Mammary epithelial cell (primary cell): ENCODE data around the gene LDLRAD4.

Experiments used
- CTCF ChIP-seq, 2 donors: IDR thresholded peaks in 1 of 2; conservative IDR thresholded peaks in 1 of 2; 2 replicates each; pipeline ENCODE4 v1.5.1; 2011 to 2012; ENCODE audit warnings: inconsistent platforms in 2 of 2, low read length in 2 of 2, mild to moderate bottlenecking in 2 of 2, control low read depth in 1 of 2, low read depth in 1 of 2; ENCODE audit not compliant: insufficient read depth in 1 of 2; ENCODE audit errors: extremely low read depth in 1 of 2
- EZH2 ChIP-seq: IDR thresholded peaks from 2 replicates; pipeline ENCODE4 v1.6.1; 2012; ENCODE audit warnings: low read length, inconsistent platforms, borderline replicate concordance

- TF ChIP-seq CTCF (conservative IDR thresholded peaks at IDR 0.05 in 1 of 2, IDR thresholded peaks at IDR 0.05 in 1 of 2; ENCODE audit: extremely low read depth in 1 of 2, insufficient read depth in 1 of 2, low read depth in 1 of 2, low read length in 2 of 2) = no peak
- no peak for TF ChIP-seq EZH2
These were observed 267.0 kb downstream of the LDLRAD4 start for GRCh38 chr18:13485604-13486003.
